Liver (tissue), 3 donors: ENCODE measurements around the gene KRT17.

Experiments
- CTCF ChIP-seq: fragments of 150-350 bp; IDR thresholded peaks from 2 replicates; pipeline ENCODE4 v1.5.1; 2017; ENCODE audit warnings: improper control_type of control experiment, low read depth, low read length; ENCODE audit not compliant: missing input control
- EGR1 ChIP-seq, 2 donors: IDR thresholded peaks; 2 replicates each; pipeline ENCODE4 v1.6.1; 2016 to 2018; ENCODE audit warnings: antibody characterized with exemption in 2 of 2, low read depth in 2 of 2
- GABPA ChIP-seq, 2 donors: IDR thresholded peaks in 1 of 2; conservative IDR thresholded peaks in 1 of 2; 2 replicates each; pipeline ENCODE4 v1.6.1; 2016; ENCODE audit warnings: antibody characterized with exemption in 2 of 2, mild to moderate bottlenecking in 1 of 2, moderate library complexity in 1 of 2
- HNF4G ChIP-seq: IDR thresholded peaks from 2 replicates; pipeline ENCODE4 v1.6.1; 2016; ENCODE audit warnings: antibody characterized with exemption
- NR2F2 ChIP-seq: IDR thresholded peaks from 2 replicates; pipeline ENCODE4 v1.6.1; 2016; ENCODE audit warnings: antibody characterized with exemption
- REST ChIP-seq: IDR thresholded peaks from 2 replicates; pipeline ENCODE4 v1.6.1; 2016; ENCODE audit warnings: antibody characterized with exemption, mild to moderate bottlenecking
- TAF1 ChIP-seq: conservative IDR thresholded peaks from 2 replicates; pipeline ENCODE4 v1.6.1; 2016; ENCODE audit warnings: antibody characterized with exemption, mild to moderate bottlenecking
- YY1 ChIP-seq: IDR thresholded peaks from 2 replicates; pipeline ENCODE4 v1.6.1; 2016; ENCODE audit warnings: antibody characterized with exemption, mild to moderate bottlenecking
- donor health status: healthy.
- donor health status: healthy.

- no peak for TF ChIP-seq CTCF
- TF ChIP-seq YY1, result no peak
- no peak for TF ChIP-seq HNF4G
- no peak for TF ChIP-seq GABPA (IDR thresholded peaks at IDR 0.05 in 1 of 2, conservative IDR thresholded peaks at IDR 0.05 in 1 of 2)
- no peak for TF ChIP-seq EGR1 (IDR thresholded peaks at IDR 0.05; ENCODE audit: low read depth in 2 of 2)
- TF ChIP-seq TAF1, result no peak
- TF ChIP-seq NR2F2, result no peak
- no peak for TF ChIP-seq REST
Measured at GRCh38 chr17:41656249-41657023, 32.1 kb upstream of the KRT17 start.
